CD14-positive monocyte (primary cell): ENCODE measurements around the gene NTF4. TPM values are rescaled to one million over a fixed set of nuclear protein-coding genes. Genes with fewer than 3 reads are reported as not detected.

Experiments used
- DNase-seq, 3 donors: peaks; one replicate each; pipeline ENCODE4 v3.0.0-alpha.2; 2011 to 2022
- H2AFZ ChIP-seq: 2 replicates; pipeline ENCODE4 v1.6.0; 2012; ENCODE audit warnings: mild to moderate bottlenecking, low read depth, low read length, inconsistent platforms; ENCODE audit not compliant: insufficient read depth, poor library complexity, severe bottlenecking
- H3K27ac ChIP-seq, 2 donors: 1 replicate in 1 of 2; 2 replicates in 1 of 2; pipeline ENCODE4 v1.5.1; 2012 to 2013; ENCODE audit warnings: low read length in 2 of 2, control low read depth in 1 of 2, inconsistent platforms in 1 of 2, low read depth in 1 of 2, mild to moderate bottlenecking in 1 of 2
- H3K27me3 ChIP-seq, 2 donors: one replicate each; pipeline versions ENCODE4 v1.6.0 to v1.6.1; 2011 to 2013; ENCODE audit warnings: low read length in 2 of 2; ENCODE audit not compliant: control insufficient read depth in 2 of 2, insufficient read depth in 2 of 2
- H3K36me3 ChIP-seq, 2 donors: replicated peaks in 1 of 2; 1 replicate in 1 of 2; 2 replicates in 1 of 2; pipeline versions ENCODE4 v1.5.1 to v1.6.1; 2012 to 2013; ENCODE audit warnings: low read length in 2 of 2, control low read depth in 1 of 2, inconsistent platforms in 1 of 2, mild to moderate bottlenecking in 1 of 2; ENCODE audit not compliant: insufficient read depth in 2 of 2, control insufficient read depth in 1 of 2
- H3K4me1 ChIP-seq, 2 donors: 1 replicate in 1 of 2; 2 replicates in 1 of 2; pipeline versions ENCODE4 v1.5.1 to v1.6.1; 2012 to 2013; ENCODE audit warnings: low read length in 2 of 2, control low read depth in 1 of 2, inconsistent platforms in 1 of 2, mild to moderate bottlenecking in 1 of 2, moderate library complexity in 1 of 2; ENCODE audit not compliant: insufficient read depth in 2 of 2, control insufficient read depth in 1 of 2
- H3K4me2 ChIP-seq: replicated peaks from 2 replicates; pipeline ENCODE3; 2012; ENCODE audit warnings: low read length, moderate library complexity, mild to moderate bottlenecking; ENCODE audit not compliant: poor library complexity, severe bottlenecking; ENCODE audit errors: extremely low read depth
- H3K4me3 ChIP-seq, 3 experiments: fragments of 200-600 bp in 1 of 3; sonication (generic) in 1 of 3; replicated peaks in 1 of 3; 1 replicate in 2 of 3; 2 replicates in 1 of 3; pipeline ENCODE4 v1.5.1; 2011 to 2013; ENCODE audit warnings: low read length in 3 of 3, mild to moderate bottlenecking in 3 of 3, control low read depth in 2 of 3, low read depth in 2 of 3, inconsistent platforms in 1 of 3, moderate library complexity in 1 of 3
- H3K79me2 ChIP-seq: 2 replicates; pipeline ENCODE4 v1.6.0; 2012; ENCODE audit warnings: mild to moderate bottlenecking, control low read depth, inconsistent platforms, low read length, moderate library complexity; ENCODE audit not compliant: insufficient read depth
- H3K9ac ChIP-seq: 2 replicates; pipeline ENCODE4 v1.6.0; 2017; ENCODE audit warnings: low read length, mild to moderate bottlenecking; ENCODE audit not compliant: insufficient read depth, poor library complexity, severe bottlenecking
- H3K9me3 ChIP-seq, 2 donors: replicated peaks in 1 of 2; 1 replicate in 1 of 2; 2 replicates in 1 of 2; pipeline versions ENCODE4 v1.5.1 to v1.6.1; 2012 to 2013; ENCODE audit warnings: low read length in 2 of 2, control low read depth in 1 of 2; ENCODE audit not compliant: control insufficient read depth in 1 of 2, insufficient read depth in 1 of 2
- H4K20me1 ChIP-seq: 2 replicates; pipeline ENCODE4 v1.6.0; 2012; ENCODE audit warnings: mild to moderate bottlenecking, low read length, control low read depth, moderate library complexity; ENCODE audit not compliant: insufficient read depth
- H3K27ac Mint-ChIP-seq, 7 donors: one replicate each; pipeline ENCODE4 v1.8.0; 2020; ENCODE audit warnings: mild to moderate bottlenecking in 7 of 7, mixed read lengths in 7 of 7, moderate library complexity in 6 of 7, inconsistent platforms in 2 of 7
- H3K27me3 Mint-ChIP-seq, 3 donors: one replicate each; pipeline ENCODE4 v1.8.0; 2021 to 2022; ENCODE audit warnings: low read depth in 3 of 3, mild to moderate bottlenecking in 3 of 3, mixed read lengths in 3 of 3, moderate library complexity in 3 of 3, inconsistent platforms in 1 of 3
- H3K36me3 Mint-ChIP-seq, 2 donors: one replicate each; pipeline ENCODE4 v1.8.0; 2020; ENCODE audit warnings: mixed read lengths in 2 of 2, inconsistent platforms in 1 of 2, mild to moderate bottlenecking in 1 of 2
- H3K4me1 Mint-ChIP-seq: one replicate; pipeline ENCODE4 v1.8.0; 2020; ENCODE audit warnings: mild to moderate bottlenecking, mixed read lengths
- H3K4me3 Mint-ChIP-seq, 2 donors: one replicate each; pipeline ENCODE4 v1.8.0; 2020; ENCODE audit warnings: mild to moderate bottlenecking in 2 of 2, mixed read lengths in 2 of 2, moderate library complexity in 1 of 2
- H3K9me3 Mint-ChIP-seq, 7 donors: one replicate each; pipeline ENCODE4 v1.8.0; 2020 to 2022; ENCODE audit warnings: mixed read lengths in 7 of 7, mild to moderate bottlenecking in 6 of 7, moderate library complexity in 6 of 7, inconsistent platforms in 2 of 7
- CTCF ChIP-seq: fragments of 200-600 bp; IDR thresholded peaks from one replicate; pipeline ENCODE4 v1.8.0; 2022; ENCODE audit warnings: antibody characterized with exemption, mild to moderate bottlenecking
- WGBS: methylation state at CpG from one replicate; pipeline ENCODE4 v1.1.5; 2013; ENCODE audit warnings: missing lambda C conversion rate; ENCODE audit not compliant: insufficient coverage; 5-methylcytosine and 5-hydroxymethylcytosine counted together
- intact Hi-C, 2 donors: fragments of 100-400 bp; cut with micrococcal nuclease; formaldehyde crosslinking; loops; one replicate each; pipeline versions ENCODE4 v1.15.0 to v1.15.1; 2023
- polyA plus RNA-seq, 3 donors: library from polyadenylated mRNA; depleted of rRNA in 1 of 3; unstranded in 2 of 3; stranded (reverse) in 1 of 3; fragments of 300-500 nt in 2 of 3; fragments of >200 nt in 1 of 3; fragmentation: Illumina TruSeq in 2 of 3; gene quantifications; 1 replicate in 2 of 3; 2 replicates in 1 of 3; pipeline ENCODE4 v1.2.3, GENCODE V29; 2012 to 2021

Gene NTF4
- polyA plus RNA-seq, 3 donors: not detected

- no peak for TF ChIP-seq CTCF
- Histone ChIP-seq H3K27me3 (no peaks in the 10 kb centered on the region), H3K9ac (no peak overlapping the region), H3K79me2 (peaks cover 59% of the 10 kb centered on the region), H3K27ac (no peak overlapping the region), H3K36me3 (peaks cover 79 to 95% of the 10 kb centered on the region in 2 donors), H2AFZ (no peak overlapping the region), H3K4me1 (no peaks in the 10 kb centered on the region), H3K4me2 (no peak overlapping the region), H3K4me3 (no peak overlapping the region), H4K20me1 (peaks cover 93% of the 10 kb centered on the region), H3K9me3 (no peaks in the 10 kb centered on the region)
- intact Hi-C loops: loop anchor here in 1 of 2 donors (10.0 kb wide), 1 partner anchor 232 kb away; the partner anchor contains the start of gene SLC6A16
- H3K27me3 Mint-ChIP-seq: peaks cover 0 to 1% (median 0%) of the 10 kb centered on the region in 3 donors
- 95% methylated on average over 4 of the region's 6 CpGs for WGBS
- H3K27ac Mint-ChIP-seq: peak overlapping the region in 1 of 7 donors; percentile 41
- H3K9me3 Mint-ChIP-seq: no peaks in the 10 kb centered on the region
- H3K4me3 Mint-ChIP-seq: no peak overlapping the region
- DNase-seq: no peak
- H3K36me3 Mint-ChIP-seq: peaks cover 71 to 94% of the 10 kb centered on the region in 2 donors
- peaks cover under 1% of the 10 kb centered on the region for H3K4me1 Mint-ChIP-seq
Observed at GRCh38 chr19:49092686-49093085, 28.1 kb upstream of the NTF4 start.

- no peak overlapping the region for H3K9ac ChIP-seq
- H3K4me3 Mint-ChIP-seq: no peak overlapping the region
- no peaks in the 10 kb centered on the region for H3K27me3 ChIP-seq
- peaks cover 71 to 91% of the 10 kb centered on the region in 2 donors for H3K36me3 ChIP-seq
- H3K4me1 ChIP-seq: peaks cover 5 to 8% of the 10 kb centered on the region in 2 donors
- no peak overlapping the region for H3K4me2 ChIP-seq
- peaks cover 71% of the 10 kb centered on the region for H3K79me2 ChIP-seq
- H3K27me3 Mint-ChIP-seq: peaks cover 0 to 1% (median 0%) of the 10 kb centered on the region in 3 donors
- H2AFZ ChIP-seq: no peak overlapping the region
- peaks cover 65 to 91% of the 10 kb centered on the region in 2 donors for H3K36me3 Mint-ChIP-seq
- TF ChIP-seq CTCF: no peak
- H3K4me1 Mint-ChIP-seq: peaks cover 11% of the 10 kb centered on the region
- intact Hi-C loops: loop anchor here in 1 of 2 donors (10.0 kb wide), 1 partner anchor 233 kb away; the partner anchor contains the start of gene SLC6A16
- no peaks in the 10 kb centered on the region for H3K9me3 Mint-ChIP-seq
- H3K27ac Mint-ChIP-seq: no peak overlapping the region
- peaks cover 93% of the 10 kb centered on the region for H4K20me1 ChIP-seq
- no peak overlapping the region for H3K27ac ChIP-seq
- 100% methylated on average over 8 of the region's 17 CpGs for WGBS
- H3K9me3 ChIP-seq: no peaks in the 10 kb centered on the region
- H3K4me3 ChIP-seq: no peak overlapping the region
- no peak for DNase-seq
Observed at GRCh38 chr19:49091391-49092038, 26.9 kb upstream of the NTF4 start.
